Measurements from ENCODE around the gene LYSET. TPM values are rescaled to one million over a fixed set of nuclear protein-coding genes. Genes with fewer than 3 reads are reported as not detected.

Gene LYSET
- total RNA-seq, 4 donors from 2014 or later = 6.8 to 15.6 (median 11.6) TPM

DNA sequence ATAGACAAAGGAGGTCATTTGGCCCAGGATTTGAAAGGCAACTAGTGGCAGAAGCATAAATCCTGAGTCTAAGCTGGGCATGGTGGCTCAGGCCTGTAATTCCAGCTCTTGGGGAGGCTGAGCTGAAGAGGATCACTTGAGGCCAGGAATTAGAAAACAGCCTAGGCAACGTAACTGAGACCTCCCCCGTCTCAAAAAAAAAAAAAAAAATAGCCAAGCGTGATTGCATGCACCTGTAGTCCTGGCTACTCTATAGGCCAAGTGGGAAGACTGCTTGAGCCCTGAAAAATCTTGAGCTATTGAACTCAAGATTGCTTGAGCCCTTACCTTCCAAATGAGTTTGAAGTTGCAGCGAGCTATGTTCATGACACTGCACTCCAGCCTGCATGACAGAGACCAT lies 13.9 kb downstream of the LYSET start:
- no peaks in the 10 kb centered on the region for H3K36me3 ChIP-seq
- 89% methylated on average over 4 of the region's 4 CpGs for WGBS
- no peaks in the 10 kb centered on the region for H3K27me3 ChIP-seq
- H3K9me3 ChIP-seq = no peaks in the 10 kb centered on the region
- no peak for TF ChIP-seq POLR2AphosphoS5 (IDR thresholded peaks at IDR 0.05)
- TF ChIP-seq EP300 (IDR thresholded peaks at IDR 0.05) = no peak
- TF ChIP-seq POLR2A (IDR thresholded peaks at IDR 0.05; ENCODE audit: low read depth) = no peak
- TF ChIP-seq CTCF (IDR thresholded peaks at IDR 0.05) = no peak
- no peaks in the 10 kb centered on the region for H3K4me1 ChIP-seq
- no peak overlapping the region for H3K4me3 ChIP-seq
- DNase-seq (ENCODE audit: extremely low spot score) = no peak
- H3K27ac ChIP-seq (replicated peaks in 1 of 4) = no peak overlapping the region
- intact Hi-C loops (cut with DNase I) = no loop called here

GRCh38 chr14:93200553-93200952 lies 15.4 kb downstream of the LYSET start:
- no peak for TF ChIP-seq POLR2AphosphoS5 (IDR thresholded peaks at IDR 0.05)
- TF ChIP-seq CTCF (IDR thresholded peaks at IDR 0.05) = no peak
- TF ChIP-seq EP300 (IDR thresholded peaks at IDR 0.05) = no peak
- TF ChIP-seq POLR2A (IDR thresholded peaks at IDR 0.05; ENCODE audit: low read depth) = no peak
- DNase-seq (ENCODE audit: extremely low spot score) = no peak
- intact Hi-C loops (cut with DNase I) = no loop called here
- Histone ChIP-seq H3K27ac (replicated peaks in 1 of 4) (no peak overlapping the region), H3K9me3 (no peaks in the 10 kb centered on the region), H3K4me3 (no peak overlapping the region), H3K36me3 (no peaks in the 10 kb centered on the region), H3K27me3 (no peaks in the 10 kb centered on the region), H3K4me1 (peaks cover under 1 to 10% (median 4%) of the 10 kb centered on the region in 4 donors)
- 83% methylated on average over 5 of the region's 5 CpGs for WGBS

- Histone ChIP-seq H3K9me3 (no peaks in the 10 kb centered on the region), H3K36me3 (no peaks in the 10 kb centered on the region), H3K27me3 (no peaks in the 10 kb centered on the region), H3K27ac (replicated peaks in 1 of 4) (no peak overlapping the region), H3K4me3 (no peak overlapping the region), H3K4me1 (peaks cover 7 to 16% (median 11%) of the 10 kb centered on the region in 4 donors)
- TF ChIP-seq CTCF (IDR thresholded peaks at IDR 0.05) = no peak
- no peak for TF ChIP-seq POLR2AphosphoS5 (IDR thresholded peaks at IDR 0.05)
- intact Hi-C loops (cut with DNase I) = no loop called here
- 93% methylated on average over 7 of the region's 7 CpGs for WGBS
- no peak for DNase-seq (ENCODE audit: extremely low spot score)
Observed at GRCh38 chr14:93201155-93201704, 16.1 kb downstream of the LYSET start.

- Histone ChIP-seq H3K27ac (replicated peaks in 1 of 4) (peak within 1 kb of the TSS; percentile 79 to 97 (median 92)), H3K4me1 (peaks cover 18 to 46% (median 37%) of the 10 kb centered on the region in 4 donors), H3K4me3 (peak within 1 kb of the TSS; percentile 75 to 96 (median 87)), H3K9me3 (no peaks in the 10 kb centered on the region), H3K27me3 (no peaks in the 10 kb centered on the region), H3K36me3 (peaks cover 9 to 14% (median 12%) of the 10 kb centered on the region in 4 donors)
- TF ChIP-seq CTCF (IDR thresholded peaks at IDR 0.05) (peak in 2 of 3 experiments; percentile 29 to 35), POLR2A (IDR thresholded peaks at IDR 0.05; ENCODE audit: low read depth) (no peak), POLR2AphosphoS5 (IDR thresholded peaks at IDR 0.05) (peak; percentile 88 to 94), EP300 (IDR thresholded peaks at IDR 0.05) (peak; percentile 53)
- peak; percentile 98 for DNase-seq (ENCODE audit: extremely low spot score)
- under 1% methylated on average over 50 of the region's 65 CpGs for WGBS
- intact Hi-C loops (cut with DNase I) = loop anchor here (5.0 kb wide), 1 partner anchor 125 kb away; the partner anchor contains the start of gene BTBD7
Observed at GRCh38 chr14:93206793-93207467, 21.8 kb downstream of the LYSET start, which contains the start of the genes GON7 and UBR7. Gene GON7, minus strand, starts transcription at chr14:93207065. Its CDS starts 28 bp downstream, at chr14:93207037. Gene UBR7, plus strand, starts transcription at chr14:93207256. Its CDS starts 36 bp downstream, at chr14:93207292.
